Erythroblast (primary cell): ENCODE data around the gene SLC24A1.

Experiments
- DNase-seq, 2 experiments: peaks; one replicate each; lab custom pipeline; 2025; lab: John Stamatoyannopoulos, UW
- GATA1 ChIP-seq: IDR thresholded peaks from 2 replicates; pipeline ENCODE4 v1.6.1; 2011; ENCODE audit warnings: low read depth, mild to moderate bottlenecking, control low read depth, low read length, moderate library complexity
- POLR2A ChIP-seq: IDR thresholded peaks from 2 replicates; pipeline ENCODE4 v1.6.1; 2011; ENCODE audit warnings: mild to moderate bottlenecking, low read length

Gene SLC24A1

DNA sequence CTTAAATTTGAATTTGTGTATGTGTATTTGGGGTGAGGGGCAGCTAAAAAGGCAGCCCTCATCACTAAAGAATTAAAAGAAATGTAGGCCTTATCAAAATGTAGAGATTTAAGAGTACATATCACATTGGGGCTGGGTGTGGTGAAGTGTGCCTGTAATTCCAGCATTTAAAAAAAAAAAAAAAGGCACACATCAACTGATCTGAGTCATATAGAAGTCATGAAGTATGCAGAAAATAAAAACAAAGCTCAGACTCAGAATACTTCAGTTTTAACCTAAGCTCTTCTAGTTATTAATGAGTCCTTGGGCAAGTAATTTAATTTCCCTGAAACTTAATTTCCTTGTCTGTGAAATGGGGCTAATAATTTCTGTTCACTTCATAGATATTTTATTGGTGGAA lies 31.6 kb downstream of the SLC24A1 start:
- TF ChIP-seq GATA1: no peak
- TF ChIP-seq POLR2A: no peak
- DNase-seq: no peak

DNA sequence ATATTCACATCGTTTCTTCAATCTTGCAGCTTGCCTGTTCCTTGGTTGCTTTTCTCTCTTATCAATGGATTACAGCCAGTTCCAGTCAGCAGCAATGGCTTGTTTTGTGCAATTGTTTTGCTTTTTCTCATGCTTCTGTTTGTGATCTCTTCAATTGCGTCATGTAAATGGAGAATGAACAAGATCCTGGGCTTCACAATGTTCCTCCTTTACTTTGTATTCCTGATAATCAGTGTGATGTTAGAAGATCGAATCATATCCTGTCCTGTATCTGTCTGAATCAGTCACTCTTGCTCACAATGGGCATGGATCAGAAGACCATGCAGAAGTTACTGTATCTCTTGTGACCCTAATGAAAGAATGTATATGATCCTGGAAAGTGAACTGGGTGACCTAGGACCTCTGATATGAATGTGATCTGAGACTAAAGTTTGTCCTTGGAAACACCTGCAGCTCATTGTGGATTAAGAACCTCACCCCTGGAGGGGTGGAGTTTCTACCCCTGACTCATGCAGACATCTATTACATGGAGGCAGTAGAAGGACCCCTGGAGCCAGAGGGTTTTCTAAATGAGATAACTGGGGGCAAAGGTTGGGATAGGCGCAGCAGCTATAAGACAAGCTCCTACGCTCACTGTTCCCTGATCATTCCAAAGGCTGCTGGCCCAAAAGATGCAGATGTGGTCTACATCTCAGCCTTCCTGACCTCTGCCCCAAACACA lies 32.2 kb downstream of the SLC24A1 start:
- no peak for TF ChIP-seq GATA1
- TF ChIP-seq POLR2A: no peak
- DNase-seq: no peak

DNA sequence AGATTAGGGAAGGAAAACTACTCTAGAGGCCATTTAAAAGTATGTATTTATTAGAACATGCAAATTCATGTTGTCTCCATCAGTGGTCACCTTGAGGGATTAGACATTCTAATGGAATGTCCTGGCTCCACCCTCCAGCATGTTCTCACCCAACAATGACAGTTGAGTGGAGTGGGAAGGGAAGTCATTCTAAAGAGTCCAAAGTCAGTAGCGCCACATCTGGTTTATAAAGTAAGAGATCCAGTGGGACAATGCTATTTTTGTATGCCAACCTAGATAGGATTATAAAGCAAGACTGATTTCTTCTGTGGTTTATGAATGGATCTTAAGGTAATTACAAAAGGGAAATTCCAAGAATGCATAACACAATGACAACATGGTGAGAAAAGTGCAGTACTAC lies 33.3 kb downstream of the SLC24A1 start:
- TF ChIP-seq GATA1: no peak
- no peak for TF ChIP-seq POLR2A
- DNase-seq: no peak

DNA sequence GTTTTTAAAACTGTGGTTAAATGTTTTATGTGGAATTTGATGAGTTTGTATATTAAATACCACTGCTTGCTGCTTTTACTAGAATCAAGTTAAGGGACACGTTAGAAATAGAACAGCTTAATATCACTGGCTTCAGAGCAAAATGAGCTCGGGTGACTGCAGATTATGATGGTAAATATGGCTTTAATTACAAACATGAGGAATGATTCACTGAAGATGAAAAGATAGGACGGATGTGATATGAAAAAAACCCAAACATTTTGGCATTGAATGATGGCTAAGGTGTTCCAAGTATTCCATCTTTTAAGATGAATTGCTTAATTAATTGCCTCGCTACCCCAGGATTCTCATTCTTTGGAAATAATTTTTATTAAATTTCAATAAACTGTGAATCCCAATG lies 33.7 kb downstream of the SLC24A1 start:
- TF ChIP-seq POLR2A: no peak
- TF ChIP-seq GATA1: no peak
- DNase-seq: no peak

DNA sequence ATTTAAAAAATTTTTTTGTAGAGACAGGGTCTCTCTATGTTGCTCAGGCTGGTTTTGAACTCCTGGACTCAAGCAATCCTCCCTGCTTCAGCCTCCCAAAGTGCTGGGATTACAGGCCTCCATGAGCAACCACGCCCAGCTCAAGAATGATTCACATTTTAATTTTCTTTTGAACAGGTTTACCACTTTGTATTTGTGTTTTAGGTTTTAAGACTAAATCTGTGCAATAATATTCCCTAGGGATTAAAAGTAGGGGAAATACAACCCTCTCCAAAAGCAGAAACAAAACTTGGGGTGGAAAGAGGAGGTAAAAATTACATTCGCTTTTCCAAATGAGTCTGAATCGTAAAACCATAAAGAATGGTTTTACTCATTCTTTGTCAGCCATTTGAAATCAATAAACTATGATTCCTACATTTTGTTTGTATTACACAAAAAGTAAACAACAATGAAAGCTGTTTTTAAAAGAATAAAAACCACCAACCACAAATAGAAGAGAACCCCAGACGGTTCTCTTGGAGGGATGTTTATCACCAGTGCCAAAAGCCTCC lies 37.8 kb downstream of the SLC24A1 start:
- no peak for TF ChIP-seq POLR2A
- TF ChIP-seq GATA1: no peak
- DNase-seq: no peak

DNA sequence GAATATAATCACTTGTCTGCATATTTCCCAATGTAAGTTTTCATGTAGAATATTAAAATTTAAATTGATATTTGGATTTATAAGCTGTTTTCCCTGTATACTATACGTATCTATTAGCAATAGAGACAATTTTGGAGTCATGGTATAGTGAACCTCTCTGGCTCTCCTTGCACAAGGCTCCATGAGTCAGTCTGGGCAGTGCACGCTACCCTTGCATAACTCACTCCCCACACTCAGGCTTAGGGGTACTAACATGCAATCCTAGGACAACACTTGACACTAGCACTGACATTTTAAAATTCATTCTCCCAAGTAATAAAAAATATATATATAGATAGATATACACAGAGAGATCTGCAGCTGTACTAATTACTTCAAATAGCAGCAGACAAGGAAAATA lies 39.2 kb downstream of the SLC24A1 start:
- no peak for TF ChIP-seq GATA1
- TF ChIP-seq POLR2A: no peak
- no peak for DNase-seq

DNA sequence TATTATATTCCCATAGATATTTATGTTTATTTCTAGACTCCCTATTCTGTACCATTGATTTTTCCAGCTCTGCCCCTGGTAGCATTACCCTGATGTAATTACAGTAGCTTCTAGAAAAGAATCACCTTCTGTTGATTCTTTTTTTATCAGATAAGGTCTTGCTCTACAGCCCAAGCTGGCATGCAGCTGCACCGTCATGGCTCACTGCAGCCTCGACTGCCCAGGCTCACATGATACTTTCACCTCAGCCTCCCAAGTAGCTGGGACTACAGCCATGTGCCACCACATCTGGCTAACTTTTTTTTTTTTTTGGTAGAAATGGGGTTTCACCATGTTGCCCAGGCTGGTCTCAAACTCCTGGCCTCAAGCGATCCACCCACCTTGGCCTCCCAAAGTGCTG lies 41.8 kb downstream of the SLC24A1 start:
- no peak for TF ChIP-seq POLR2A
- no peak for TF ChIP-seq GATA1
- DNase-seq: no peak

DNA sequence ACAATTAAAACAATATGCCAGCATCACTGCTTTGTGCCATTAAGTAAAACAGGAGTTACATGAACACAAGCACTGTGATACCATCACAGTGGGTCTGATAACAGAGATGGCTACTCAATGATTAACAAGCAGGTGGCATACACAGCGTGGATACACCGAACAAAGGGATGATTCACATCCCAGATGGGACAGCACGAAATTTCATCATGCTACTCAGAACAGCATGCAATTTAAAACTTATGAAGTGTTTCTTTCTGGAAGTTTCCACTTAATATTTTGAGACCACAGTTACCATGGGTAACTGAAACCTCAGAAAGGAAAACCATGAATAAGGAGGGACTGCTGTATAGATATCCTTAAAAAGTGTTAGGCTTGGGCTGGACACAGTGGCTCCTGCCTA lies 44.5 kb downstream of the SLC24A1 start:
- no peak for DNase-seq
- TF ChIP-seq POLR2A (no peak), GATA1 (no peak)

DNA sequence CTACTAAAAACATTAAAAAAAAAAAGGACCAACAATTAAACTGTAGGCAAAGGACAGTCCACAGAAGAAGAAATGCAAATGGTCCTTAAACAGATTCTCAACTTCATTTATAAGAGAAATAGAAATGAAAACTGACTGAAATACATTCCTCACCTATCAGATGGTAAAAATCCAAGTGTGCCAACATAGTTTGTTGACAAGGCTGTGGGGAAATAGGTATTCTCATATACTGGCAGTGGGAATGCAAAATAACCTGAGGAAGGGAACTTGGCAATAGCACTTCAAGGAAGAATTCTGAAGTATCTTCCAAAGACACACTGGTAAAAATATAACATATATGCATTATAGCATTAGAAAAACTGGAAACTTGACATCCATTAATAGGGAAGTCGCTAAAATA lies 53.8 kb downstream of the SLC24A1 start:
- no peak for TF ChIP-seq POLR2A
- TF ChIP-seq GATA1: no peak
- DNase-seq: no peak

DNA sequence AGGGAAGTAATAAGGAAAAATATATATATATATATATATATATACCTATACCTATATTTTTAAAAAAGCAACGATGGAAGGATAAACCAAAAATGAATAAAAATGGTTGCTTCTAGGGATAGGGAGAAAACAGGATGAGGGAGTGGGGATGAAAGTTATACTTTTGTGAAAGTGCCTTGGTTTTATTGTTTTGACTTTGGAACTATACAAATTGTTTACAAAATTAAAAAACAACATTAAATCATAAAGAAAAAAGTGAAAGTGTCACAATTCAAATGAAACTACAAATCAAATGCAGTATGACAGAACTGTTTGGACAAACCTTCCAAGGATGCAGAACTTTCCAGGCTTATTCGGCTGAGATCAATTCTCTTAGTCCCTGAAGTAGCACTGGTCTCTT lies 54.4 kb downstream of the SLC24A1 start:
- TF ChIP-seq POLR2A (no peak), GATA1 (no peak)
- no peak for DNase-seq

DNA sequence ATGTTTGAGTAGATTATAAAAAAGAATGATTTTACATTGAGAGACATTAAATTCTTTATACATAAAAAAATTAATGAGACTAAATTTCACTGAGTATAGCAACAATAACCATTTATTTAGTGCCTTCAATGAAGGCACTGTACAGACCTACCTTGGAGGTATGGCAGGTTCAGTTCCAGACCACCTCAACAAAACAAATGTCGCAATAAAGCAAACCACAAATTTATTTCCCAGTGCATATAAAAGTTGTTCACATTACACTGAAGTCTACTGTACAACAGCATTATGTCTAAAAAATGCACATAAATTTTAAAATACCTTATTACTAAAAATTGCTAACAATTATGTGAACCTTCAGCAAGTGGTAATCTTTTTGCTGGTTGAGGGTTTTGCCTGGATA lies 58.8 kb downstream of the SLC24A1 start:
- DNase-seq: no peak
- no peak for TF ChIP-seq POLR2A
- TF ChIP-seq GATA1: no peak

DNA sequence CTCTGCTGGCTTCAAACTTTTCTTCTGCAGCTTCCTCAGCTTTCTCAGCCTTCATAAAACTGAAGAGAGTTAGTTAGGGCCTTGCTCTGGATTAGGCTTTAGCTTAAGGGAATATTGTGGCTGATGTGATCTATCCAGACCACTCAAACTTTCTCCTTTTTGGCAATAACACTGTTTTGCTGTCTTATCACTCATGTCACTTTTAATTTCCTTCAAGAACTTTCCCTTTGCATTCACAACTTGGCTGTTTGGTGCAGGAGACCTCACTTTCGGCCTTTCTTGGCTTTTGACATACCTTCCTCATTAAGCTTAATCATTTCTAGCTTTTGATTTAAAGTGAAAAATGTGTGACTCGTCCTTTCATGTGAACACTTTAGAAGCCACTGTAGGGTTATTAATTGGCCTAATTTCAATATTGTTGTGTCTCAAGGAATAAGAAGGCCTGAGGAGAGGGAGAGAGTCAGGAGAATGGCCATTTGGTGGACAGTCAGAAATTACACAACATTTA lies 60.7 kb downstream of the SLC24A1 start:
- no peak for DNase-seq
- no peak for TF ChIP-seq GATA1
- TF ChIP-seq POLR2A: no peak

DNA sequence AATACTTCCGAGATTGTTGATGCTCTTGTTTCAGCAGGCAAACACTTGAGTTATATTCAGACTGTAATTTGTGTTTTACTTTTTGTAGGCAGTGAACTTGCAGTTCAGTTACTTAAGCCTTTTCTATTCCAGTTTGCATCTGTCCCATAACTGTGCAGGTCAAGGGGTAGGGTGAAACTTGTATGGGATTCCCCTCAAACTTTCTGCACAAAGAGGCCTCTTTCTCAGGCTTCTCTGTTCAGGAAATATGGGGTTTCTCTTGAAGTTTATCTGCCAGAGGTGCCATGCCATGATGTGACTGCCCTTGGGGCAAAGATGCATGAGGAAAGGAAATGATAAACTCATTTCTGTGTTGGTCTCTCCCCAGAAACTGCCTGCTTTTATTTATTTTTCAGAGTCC lies 66.7 kb downstream of the SLC24A1 start:
- DNase-seq: no peak
- TF ChIP-seq POLR2A: no peak
- no peak for TF ChIP-seq GATA1

DNA sequence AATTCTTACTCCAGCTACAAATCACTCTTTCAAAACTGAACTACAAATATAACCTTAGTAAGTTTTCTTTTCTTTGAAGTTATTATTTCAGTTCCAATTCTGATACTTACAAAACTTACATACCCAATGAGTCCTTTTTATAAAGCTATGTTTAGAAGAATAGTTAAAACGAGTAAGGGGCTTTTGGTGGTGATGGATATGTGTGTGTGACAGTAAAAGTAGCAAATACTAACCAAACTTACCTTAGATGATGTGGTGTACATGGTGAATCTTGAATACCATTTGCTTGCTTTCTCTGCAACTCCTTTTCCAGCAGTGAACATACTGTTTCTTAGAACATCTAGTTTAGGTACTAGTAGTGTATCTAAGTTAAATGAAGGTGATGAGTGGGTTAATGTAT lies 68.4 kb downstream of the SLC24A1 start:
- no peak for DNase-seq
- no peak for TF ChIP-seq POLR2A
- no peak for TF ChIP-seq GATA1

DNA sequence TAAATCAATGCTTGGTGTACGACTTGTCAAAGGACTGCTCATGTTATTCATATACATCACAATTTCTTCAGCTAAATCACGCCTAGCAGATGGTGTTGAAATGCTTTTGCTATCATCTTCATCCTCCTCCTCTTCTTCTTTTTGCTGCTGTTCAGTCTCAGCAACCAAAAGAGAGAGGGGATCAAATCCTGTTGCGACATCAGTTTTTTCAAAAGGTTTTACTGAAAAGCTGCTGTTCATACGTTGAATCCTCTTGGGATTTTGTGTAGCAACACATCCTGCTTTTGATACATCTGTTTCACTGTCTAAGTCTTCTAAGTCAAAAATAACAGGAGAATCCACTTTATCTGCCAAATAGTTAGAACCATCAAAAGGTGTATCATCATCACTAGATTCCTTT lies 69.0 kb downstream of the SLC24A1 start:
- DNase-seq: no peak
- no peak for TF ChIP-seq POLR2A
- TF ChIP-seq GATA1: no peak
